Panc1 (cell line): Measurements from ENCODE around the gene EIF2S2. TPM values are rescaled to one million over a fixed set of nuclear protein-coding genes. Genes with fewer than 3 reads are reported as not detected.

Source experiments
- ATAC-seq: fragments of 200-7000 bp; cut with Tn5 transposase; 2 replicates; pipeline ENCODE4 v1.9.1; 2020; ENCODE audit warnings: mild to moderate bottlenecking, moderate library complexity
- BruUV-seq: library from RNA; stranded (reverse); fragments of 400-500 nt; replicated peaks from 2 replicates; lab custom pipeline; 2021; lab: Mats Ljungman, UMichigan
- CTCF ChIA-PET: fragments of 300-600 bp; sonication (Branson Sonifier 250); formaldehyde crosslinking; loops from one replicate; lab custom pipeline; 2022; ENCODE audit warnings: antibody characterized with exemption; lab: Charles Lee
- POLR2A ChIA-PET: fragments of 300-600 bp; sonication (Branson Sonifier 250); formaldehyde crosslinking; loops from one replicate; lab custom pipeline; 2022; ENCODE audit warnings: antibody characterized with exemption; lab: Charles Lee
- DNase-seq: peaks from one replicate; pipeline ENCODE4 v3.0.0-alpha.2; 2010; ENCODE audit warnings: low read depth, low spot score
- H3K27ac ChIP-seq: 2 replicates; pipeline ENCODE4 v1.5.1; 2011; ENCODE audit warnings: mild to moderate bottlenecking, low read length, inconsistent platforms
- H3K27me3 ChIP-seq: fragments of 200-500 bp; sonication (Bioruptor generic); 2 replicates; pipeline ENCODE4 v1.6.0; 2014; ENCODE audit warnings: low read length, inconsistent platforms; ENCODE audit not compliant: control insufficient read depth, insufficient read depth
- H3K36me3 ChIP-seq: fragments of 200-500 bp; sonication (Bioruptor generic); 2 replicates; pipeline ENCODE4 v1.5.1; 2014; ENCODE audit warnings: inconsistent platforms, mild to moderate bottlenecking, low read length, moderate library complexity; ENCODE audit not compliant: control insufficient read depth, insufficient read depth
- H3K4me1 ChIP-seq: 2 replicates; pipeline ENCODE4 v1.5.1; 2011; ENCODE audit warnings: inconsistent platforms, mild to moderate bottlenecking, low read length, moderate library complexity; ENCODE audit not compliant: control insufficient read depth, insufficient read depth
- H3K4me3 ChIP-seq, 2 experiments: 2 replicates each; pipeline ENCODE4 v1.5.1; 2011 to 2012; ENCODE audit warnings: low read depth in 2 of 2, low read length in 2 of 2, mild to moderate bottlenecking in 2 of 2, inconsistent platforms in 1 of 2, moderate library complexity in 1 of 2
- H3K9me3 ChIP-seq: fragments of 200-500 bp; sonication (Bioruptor generic); 2 replicates; pipeline ENCODE4 v1.5.1; 2014; ENCODE audit warnings: low read depth, mild to moderate bottlenecking, inconsistent platforms, low read length, moderate library complexity; ENCODE audit not compliant: control insufficient read depth, insufficient read depth
- POLR2AphosphoS5 ChIP-seq: IDR thresholded peaks from 2 replicates; pipeline ENCODE4 v1.6.1; 2012; ENCODE audit warnings: mild to moderate bottlenecking, low read depth, low read length, moderate library complexity
- SIN3A ChIP-seq: IDR thresholded peaks from 2 replicates; pipeline ENCODE4 v1.6.1; 2012; ENCODE audit warnings: low read depth, mild to moderate bottlenecking, low read length, moderate library complexity, borderline replicate concordance; ENCODE audit not compliant: insufficient read depth
- TCF7L2 ChIP-seq: IDR thresholded peaks from 2 replicates; pipeline ENCODE4 v1.6.1; 2011; ENCODE audit warnings: mild to moderate bottlenecking, low read depth, low read length, inconsistent platforms
- in situ Hi-C: cut with HindIII; loops from 2 replicates; pipeline ENCODE4 v1.10.0; 2016; ENCODE audit warnings: low sequenced_read_pairs, low pct_unique_long_range_greater_than_20kb
- intact Hi-C: fragments of 100-400 bp; cut with micrococcal nuclease; formaldehyde crosslinking; loops from one replicate; pipeline ENCODE4 v1.10.0; 2022; ENCODE audit not compliant: unreplicated experiment
- total RNA-seq: library from RNA; stranded (reverse); gene quantifications from one replicate; pipeline ENCODE4 v1.2.1, GENCODE V29; 2021; ENCODE audit not compliant: unreplicated experiment
- TF ChIP-seq, protein P1 (sequence below), 2 experiments: IDR thresholded peaks; 2 replicates each; pipeline ENCODE4 v1.6.1; 2011 to 2012; ENCODE audit warnings: low read depth in 2 of 2, control low read depth in 1 of 2, low read length in 1 of 2, mild to moderate bottlenecking in 1 of 2, moderate library complexity in 1 of 2; ENCODE audit not compliant: insufficient read depth in 1 of 2
- TF ChIP-seq, protein P2 (sequence below): fragments of 450-650 bp; IDR thresholded peaks from 2 replicates; pipeline ENCODE4 v1.5.1; 2017; ENCODE audit warnings: mild to moderate bottlenecking

EIF2S2 gene
- total RNA-seq, 1 experiment from 2014 or later, result 82.0 TPM

DNA sequence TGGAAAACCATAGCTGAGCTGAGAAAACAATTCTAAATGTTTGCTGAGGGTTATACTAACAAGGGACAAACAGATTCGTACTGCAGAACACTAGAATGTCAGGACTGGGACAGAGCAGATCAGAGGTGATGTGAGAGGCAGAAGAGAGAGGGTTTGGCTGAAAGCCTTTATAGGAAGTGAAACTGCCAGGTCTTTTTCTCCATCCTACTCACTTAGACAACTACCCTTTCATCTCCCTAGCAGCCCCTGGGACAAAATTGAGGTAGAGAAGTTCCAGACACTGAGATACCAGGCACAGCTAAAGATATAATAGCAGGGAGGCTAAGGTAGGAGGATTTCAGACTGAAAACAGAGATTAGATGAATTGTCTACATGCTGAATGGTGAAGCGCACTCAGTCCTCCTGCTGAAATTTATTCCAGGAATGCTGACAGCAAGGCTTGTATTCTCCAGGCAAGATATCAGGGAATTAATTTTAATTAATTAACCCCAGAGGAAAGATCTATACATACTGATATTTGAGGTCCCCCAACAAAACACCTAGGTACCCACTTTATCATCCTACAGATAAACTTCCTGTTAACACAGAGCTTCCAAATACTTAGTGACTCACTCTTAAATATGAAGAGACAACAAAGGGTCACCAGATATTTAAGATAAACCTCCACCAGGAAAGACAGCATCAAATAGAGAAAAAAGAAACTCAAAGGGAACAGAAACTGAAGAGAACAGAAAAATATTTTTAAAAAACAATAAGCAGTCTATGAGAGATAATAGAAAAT lies 12.6 kb upstream of the EIF2S2 start:
- ATAC-seq, result no peak
- no peak for DNase-seq
- in situ Hi-C loops, result no loop called here
- H3K9me3 ChIP-seq, result no peaks in the 10 kb centered on the region
- BruUV-seq, result no TSS peak
- H3K36me3 ChIP-seq, result no peaks in the 10 kb centered on the region
- no peak overlapping the region for H3K4me3 ChIP-seq
- no peak overlapping the region for H3K27ac ChIP-seq
- TF ChIP-seq, protein P1, sequence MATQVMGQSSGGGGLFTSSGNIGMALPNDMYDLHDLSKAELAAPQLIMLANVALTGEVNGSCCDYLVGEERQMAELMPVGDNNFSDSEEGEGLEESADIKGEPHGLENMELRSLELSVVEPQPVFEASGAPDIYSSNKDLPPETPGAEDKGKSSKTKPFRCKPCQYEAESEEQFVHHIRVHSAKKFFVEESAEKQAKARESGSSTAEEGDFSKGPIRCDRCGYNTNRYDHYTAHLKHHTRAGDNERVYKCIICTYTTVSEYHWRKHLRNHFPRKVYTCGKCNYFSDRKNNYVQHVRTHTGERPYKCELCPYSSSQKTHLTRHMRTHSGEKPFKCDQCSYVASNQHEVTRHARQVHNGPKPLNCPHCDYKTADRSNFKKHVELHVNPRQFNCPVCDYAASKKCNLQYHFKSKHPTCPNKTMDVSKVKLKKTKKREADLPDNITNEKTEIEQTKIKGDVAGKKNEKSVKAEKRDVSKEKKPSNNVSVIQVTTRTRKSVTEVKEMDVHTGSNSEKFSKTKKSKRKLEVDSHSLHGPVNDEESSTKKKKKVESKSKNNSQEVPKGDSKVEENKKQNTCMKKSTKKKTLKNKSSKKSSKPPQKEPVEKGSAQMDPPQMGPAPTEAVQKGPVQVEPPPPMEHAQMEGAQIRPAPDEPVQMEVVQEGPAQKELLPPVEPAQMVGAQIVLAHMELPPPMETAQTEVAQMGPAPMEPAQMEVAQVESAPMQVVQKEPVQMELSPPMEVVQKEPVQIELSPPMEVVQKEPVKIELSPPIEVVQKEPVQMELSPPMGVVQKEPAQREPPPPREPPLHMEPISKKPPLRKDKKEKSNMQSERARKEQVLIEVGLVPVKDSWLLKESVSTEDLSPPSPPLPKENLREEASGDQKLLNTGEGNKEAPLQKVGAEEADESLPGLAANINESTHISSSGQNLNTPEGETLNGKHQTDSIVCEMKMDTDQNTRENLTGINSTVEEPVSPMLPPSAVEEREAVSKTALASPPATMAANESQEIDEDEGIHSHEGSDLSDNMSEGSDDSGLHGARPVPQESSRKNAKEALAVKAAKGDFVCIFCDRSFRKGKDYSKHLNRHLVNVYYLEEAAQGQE (IDR thresholded peaks at IDR 0.05; ENCODE audit: insufficient read depth in 1 of 2, low read depth in 2 of 2, low read length in 1 of 2), result no peak
- TF ChIP-seq POLR2AphosphoS5 (no peak), TCF7L2 (no peak), SIN3A (no peak)
- TF ChIP-seq, protein P2, sequence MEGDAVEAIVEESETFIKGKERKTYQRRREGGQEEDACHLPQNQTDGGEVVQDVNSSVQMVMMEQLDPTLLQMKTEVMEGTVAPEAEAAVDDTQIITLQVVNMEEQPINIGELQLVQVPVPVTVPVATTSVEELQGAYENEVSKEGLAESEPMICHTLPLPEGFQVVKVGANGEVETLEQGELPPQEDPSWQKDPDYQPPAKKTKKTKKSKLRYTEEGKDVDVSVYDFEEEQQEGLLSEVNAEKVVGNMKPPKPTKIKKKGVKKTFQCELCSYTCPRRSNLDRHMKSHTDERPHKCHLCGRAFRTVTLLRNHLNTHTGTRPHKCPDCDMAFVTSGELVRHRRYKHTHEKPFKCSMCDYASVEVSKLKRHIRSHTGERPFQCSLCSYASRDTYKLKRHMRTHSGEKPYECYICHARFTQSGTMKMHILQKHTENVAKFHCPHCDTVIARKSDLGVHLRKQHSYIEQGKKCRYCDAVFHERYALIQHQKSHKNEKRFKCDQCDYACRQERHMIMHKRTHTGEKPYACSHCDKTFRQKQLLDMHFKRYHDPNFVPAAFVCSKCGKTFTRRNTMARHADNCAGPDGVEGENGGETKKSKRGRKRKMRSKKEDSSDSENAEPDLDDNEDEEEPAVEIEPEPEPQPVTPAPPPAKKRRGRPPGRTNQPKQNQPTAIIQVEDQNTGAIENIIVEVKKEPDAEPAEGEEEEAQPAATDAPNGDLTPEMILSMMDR, result no peak
- no peaks in the 10 kb centered on the region for H3K27me3 ChIP-seq
- POLR2A ChIA-PET, result interaction anchor here (0.6 to 0.7 kb wide), 2 partner anchors 12 to 55 kb away, joined by 3 read pairs; partner anchors contain the start of gene EIF2S2
- CTCF ChIA-PET, result interaction anchor here (0.6 kb wide), 1 partner anchor 478 kb away, joined by 7 read pairs; no protein-coding TSS in a partner anchor
- no peaks in the 10 kb centered on the region for H3K4me1 ChIP-seq
- intact Hi-C loops, result no loop called here

DNA sequence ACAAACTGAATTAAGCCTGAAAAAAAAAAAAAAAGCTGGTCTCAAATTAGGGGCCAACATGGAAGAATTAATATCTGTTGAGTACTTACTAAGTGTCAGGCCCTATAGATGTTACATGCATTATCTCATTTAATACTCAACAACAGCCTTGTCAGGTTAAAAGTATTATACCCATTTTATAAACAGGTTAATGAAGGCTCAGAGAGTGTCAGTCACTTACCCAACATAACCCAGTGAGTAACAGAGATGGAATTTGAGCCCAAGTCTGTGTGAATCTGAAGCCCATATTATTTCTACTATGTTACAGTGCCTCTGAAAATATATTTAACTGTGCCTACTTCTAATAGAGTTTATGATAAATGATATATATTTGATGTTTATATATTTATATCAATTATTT lies 11.3 kb upstream of the EIF2S2 start:
- intact Hi-C loops, result no loop called here
- no peak overlapping the region for H3K27ac ChIP-seq
- TF ChIP-seq, protein P2, result no peak
- TF ChIP-seq TCF7L2 (no peak), SIN3A (no peak), POLR2AphosphoS5 (no peak)
- TF ChIP-seq, protein P1 (IDR thresholded peaks at IDR 0.05; ENCODE audit: insufficient read depth in 1 of 2, low read depth in 2 of 2, low read length in 1 of 2), result no peak
- in situ Hi-C loops, result no loop called here
- no peak for DNase-seq
- no peaks in the 10 kb centered on the region for H3K36me3 ChIP-seq
- ATAC-seq, result no peak
- H3K27me3 ChIP-seq, result no peaks in the 10 kb centered on the region
- BruUV-seq, result no TSS peak
- POLR2A ChIA-PET, result no interaction called here
- no peaks in the 10 kb centered on the region for H3K9me3 ChIP-seq
- H3K4me1 ChIP-seq, result no peaks in the 10 kb centered on the region
- H3K4me3 ChIP-seq, result no peak overlapping the region
- CTCF ChIA-PET, result no interaction called here
